Measurements from ENCODE around the gene CNGB1. TPM values are rescaled to one million over a fixed set of nuclear protein-coding genes. Genes with fewer than 3 reads are reported as not detected.
A peak's percentile ranks its signal among the peaks of the same experiment; 100 is the strongest.
"Not testable (repeated sequence)": the region's sequence is repeated elsewhere in the genome, so short reads cannot be mapped to it uniquely, and the experiment has no call there.

The CNGB1 gene
- polyA plus RNA-seq, 12 donors = 0.03 to 10.7 (median 0.12) TPM; not detected in 5

DNA sequence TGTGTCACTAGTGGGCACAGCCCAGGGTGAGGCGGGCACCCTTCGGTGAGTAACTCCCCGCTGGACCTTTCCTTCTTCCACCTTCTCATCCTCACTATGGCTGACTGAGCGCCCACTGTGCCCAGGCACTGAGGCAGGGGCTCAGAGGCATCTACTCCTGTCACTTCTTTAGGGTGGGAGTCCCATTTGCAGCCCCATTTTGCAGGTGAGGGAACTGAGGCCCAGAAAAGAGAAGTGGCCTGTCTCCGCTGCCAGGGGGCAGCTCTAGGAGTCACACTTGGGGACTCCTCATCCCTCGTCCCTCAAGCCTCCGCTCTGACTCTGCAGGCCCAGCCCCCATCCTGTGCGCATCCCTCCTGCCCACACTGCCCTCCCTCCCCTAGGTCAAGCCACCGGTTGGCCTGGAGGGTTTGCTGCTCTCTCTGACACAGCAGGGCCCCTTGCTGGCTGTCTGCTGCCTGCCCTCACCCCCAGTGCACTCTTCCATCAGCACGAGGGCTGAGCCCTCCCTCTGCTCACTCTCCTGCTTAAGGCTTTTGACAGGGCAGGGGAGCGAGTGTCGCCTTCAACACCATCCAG lies 62.4 kb downstream of the CNGB1 start:
- no peak for DNase-seq

DNA sequence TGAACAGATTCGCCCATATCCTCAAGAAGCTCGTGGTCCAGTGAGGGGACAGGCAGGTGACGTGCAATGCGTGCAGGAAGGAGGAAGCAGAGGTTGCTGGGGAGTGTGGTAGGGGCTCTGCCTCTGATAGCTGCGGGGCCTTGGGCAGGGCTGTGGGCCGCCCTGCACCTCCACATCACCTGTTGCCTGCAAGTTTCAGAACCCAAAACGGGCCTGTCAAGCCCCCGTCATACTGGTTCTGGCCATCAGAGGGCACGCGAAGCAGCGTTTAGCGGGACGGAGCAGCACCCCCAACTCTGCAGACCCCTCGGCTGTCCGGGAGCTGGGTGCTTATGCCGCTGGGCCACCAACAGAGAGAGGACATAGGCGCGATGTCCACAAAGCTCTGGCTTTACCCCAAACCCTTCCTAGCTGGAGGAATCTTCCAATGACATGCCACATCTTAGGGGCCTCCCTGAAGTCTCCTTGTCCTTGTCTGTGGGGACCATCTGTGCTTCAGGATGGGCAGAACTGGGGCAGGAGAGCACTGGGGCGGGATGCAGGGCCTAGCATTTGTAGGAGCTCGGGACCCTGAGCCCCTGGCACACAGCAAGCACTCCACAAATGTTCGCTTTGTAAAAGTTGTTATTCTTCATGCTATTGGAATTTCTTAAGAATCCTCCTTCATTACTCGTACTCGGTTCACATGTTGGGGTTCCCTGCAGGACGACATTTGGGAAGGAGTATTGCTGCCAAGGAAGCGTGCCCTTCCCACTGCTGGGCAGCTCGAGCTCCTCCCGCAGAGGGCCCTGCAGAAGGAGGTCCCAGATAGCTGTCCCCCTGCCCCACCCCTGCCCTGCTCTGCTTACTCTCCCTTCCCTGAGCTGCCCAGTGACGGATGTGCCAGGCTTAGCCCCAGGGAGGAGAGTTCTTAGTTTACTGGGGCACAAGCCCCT lies 64.3 kb downstream of the CNGB1 start:
- DNase-seq = no peak

DNA sequence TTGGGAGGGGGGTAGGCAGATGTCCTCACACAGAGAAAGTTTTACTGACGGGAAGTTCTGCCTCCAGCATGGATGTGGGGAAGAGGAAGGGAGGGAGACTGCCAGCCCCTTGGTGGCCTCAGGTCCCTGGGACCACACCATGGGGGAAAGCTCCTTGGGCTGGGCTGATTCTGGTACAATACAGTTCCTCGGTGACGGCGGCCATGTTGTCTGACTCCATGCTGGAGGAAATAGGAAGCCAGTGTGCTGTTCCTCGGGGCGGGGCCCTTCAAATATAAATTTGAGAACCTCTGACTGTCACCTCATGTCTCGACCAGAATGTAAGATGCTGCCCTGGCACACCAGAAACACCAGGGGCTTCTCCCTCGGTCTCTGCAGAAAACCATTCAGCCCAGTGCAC lies 66.8 kb downstream of the CNGB1 start:
- DNase-seq = no peak

DNA sequence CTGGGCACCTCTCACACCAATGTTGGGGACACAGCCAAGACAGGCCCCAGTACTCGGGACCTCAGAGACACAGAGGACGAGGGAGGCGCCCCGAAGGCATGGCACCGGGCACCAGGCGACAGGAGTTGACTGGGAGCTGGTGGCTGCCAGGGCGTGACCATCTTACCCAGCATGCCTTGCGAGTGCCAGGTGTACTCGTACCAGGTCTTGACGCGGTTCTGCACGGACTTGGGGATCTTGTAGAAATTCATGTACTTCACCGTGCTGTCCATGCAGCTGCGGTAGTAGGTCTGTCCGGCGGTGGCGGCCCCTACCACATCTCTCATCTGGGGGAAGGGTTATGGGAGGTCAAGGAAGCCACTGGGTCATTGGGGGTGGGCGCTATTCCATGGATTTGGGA lies 67.3 kb downstream of the CNGB1 start:
- DNase-seq = no peak

DNA sequence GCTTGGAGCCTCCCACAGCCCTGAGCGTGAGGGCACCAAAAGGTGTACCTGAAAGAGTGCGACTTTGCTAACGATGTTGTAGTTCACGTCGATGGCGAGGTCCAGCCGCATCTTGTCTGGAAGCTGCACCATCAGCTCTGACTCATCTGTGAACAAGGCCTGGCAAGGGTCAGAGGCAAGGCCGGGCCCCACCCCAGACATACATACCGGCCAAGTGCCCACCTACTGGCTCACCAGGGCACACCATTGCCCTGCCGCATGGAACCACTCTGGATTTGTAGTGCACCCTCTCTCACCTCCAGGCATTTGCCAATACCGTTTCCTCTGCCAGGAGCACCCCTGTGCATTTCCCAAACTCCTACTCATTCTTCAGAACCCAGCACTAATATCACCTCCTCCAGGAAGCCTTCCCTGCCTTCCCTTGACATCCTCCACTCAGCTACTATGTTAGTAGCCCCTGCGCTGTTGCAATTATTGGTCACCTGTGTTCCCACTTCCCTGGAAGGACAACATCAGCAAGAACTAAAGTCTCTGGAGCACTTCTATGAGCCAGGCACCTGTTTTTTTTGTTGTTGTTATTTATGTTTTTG lies 69.4 kb downstream of the CNGB1 start:
- DNase-seq = no peak

DNA sequence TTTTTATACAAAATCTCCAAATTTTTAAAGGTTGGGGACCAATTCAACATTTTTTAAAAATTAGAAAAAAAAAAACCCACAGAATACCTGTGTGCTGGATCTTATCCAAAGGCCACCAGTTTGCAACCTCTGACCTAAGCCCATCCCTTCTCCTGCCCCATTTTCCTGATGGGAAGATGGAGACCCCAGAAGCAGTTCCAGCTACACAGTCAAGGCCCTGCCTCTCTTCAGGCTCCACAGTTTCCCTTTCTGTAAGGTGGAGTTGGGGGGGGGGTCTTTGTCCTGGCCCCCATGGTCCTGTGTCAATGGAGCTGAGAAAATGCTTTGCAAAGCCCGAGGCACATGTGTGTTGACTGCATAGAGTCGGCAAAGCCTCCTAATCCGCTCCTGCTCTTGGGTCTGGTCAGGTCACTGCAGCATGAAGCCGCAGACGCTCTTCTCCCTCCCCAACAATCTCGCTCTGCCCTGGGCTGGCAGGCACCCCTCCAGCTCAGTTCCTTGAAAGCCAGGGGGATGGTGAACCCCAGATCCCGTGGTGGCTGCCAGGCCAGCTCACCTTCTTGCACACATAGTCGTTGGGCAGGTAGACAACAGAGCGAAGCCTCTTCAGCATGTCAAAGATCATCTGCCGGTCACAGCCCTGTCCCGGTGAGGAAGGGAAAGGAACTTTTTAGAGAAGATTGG lies 70.0 kb downstream of the CNGB1 start:
- DNase-seq = no peak

DNA sequence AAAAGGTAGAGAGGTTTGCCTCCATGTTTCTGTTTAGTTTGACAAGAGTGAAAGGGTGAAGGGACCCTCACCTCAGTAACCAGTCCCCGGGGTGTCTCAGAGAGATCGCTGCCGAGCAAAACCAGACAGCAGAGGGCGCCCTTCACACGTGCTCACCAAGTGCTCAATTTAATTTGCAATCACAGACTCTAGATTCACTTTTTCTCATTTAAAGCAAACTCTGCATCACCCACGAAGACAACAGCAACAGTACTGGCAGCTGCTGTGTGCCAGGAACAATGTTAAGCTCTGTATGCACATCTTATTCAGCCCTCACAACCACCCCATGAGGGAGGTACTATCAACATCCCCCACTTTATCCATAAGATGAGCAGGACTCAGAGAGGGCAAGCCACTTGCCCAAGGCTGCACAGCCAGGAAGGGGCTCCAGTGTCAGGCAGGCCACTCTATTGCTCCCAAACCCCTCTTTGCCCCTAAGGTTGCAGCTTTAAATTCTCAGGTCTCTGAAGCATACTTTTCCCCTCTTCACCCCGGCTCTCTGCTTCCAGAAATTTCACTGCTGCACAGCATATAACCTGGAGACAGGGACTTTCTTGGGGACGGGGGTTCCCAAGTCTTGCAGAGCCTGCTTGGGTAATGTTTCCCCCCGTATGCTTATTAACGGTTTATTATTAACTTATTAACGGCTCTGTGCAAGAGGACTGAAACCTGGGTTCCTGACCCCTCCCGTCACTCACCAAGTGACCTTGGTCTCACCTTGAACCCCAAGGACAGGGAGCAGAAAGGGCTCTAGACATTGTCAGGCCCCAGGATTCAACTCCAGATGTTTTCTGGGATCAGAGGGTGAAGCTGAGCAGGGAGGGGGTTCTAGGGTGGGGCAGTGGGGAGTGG lies 70.9 kb downstream of the CNGB1 start:
- peak; percentile 59 for DNase-seq

DNA sequence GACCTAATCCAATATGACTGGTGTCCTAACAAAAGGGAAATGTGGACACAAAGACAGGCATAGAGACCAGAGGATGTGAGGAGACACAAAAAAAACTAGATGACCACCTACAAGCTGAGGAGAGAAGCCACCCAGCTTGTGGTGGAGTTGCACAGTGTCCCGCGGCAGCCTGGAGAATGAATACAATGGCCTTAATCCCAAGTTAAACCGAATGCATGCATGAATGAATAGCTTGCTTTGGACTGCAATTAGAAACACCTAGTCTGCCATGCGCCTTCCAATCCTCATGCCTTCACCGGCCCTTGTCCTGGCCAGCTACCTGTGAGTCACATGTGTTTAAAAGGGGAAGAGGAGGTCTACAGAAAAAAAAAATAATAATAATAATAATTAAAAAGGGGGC lies 72.0 kb downstream of the CNGB1 start:
- no peak for DNase-seq

DNA sequence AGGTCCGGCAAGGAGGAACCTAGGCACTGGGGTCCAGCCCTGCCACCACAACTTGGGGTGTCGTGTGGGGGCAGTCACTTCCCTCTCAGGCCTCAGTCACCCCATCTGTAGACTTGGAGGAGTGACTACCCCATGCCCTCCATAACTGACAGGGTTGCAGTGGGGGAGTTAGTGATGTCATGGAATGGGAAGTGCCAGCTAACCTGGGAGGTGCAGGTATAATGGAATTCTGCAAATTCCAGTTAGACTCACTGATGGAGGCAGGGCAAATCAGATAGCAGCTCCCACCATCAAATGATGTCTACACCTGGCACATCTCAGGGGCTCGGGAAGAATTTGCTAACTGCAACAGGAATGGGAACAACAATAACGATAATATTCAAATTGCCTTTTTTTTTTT lies 72.9 kb downstream of the CNGB1 start:
- no peak for DNase-seq

DNA sequence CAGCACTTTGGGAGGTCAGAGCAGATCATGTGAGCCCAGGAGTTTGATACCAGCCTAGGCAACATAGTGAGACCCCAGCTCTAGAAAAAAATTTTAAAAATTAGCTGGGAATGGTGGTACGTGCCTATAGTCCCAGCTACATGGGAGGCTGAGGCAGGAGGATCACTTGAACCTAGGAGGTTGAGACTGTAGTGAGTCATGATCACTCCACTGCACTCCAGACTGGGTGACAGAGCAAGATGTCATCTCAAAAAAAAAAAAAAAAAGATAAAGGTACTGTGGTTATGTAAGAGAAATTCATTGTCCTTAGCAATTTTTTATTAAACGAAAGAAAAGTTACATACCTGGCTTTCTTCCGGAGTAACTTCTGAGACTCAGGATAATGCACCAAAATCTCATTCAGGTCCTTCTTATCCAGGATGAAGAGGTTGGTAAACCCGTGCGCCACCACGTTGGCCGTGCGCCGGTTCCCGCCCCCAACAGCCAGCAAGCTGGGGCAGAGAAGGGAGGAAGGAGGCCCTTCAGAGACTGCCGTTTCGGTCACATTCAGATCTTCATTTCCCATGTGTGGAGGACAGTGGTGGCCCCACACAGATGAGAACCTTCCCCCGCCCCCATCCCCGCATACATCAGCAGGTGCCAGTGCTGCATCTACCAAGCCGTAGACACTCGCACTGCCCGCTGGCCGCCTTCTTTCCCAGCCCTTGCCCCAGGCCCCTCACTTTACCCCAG lies 73.7 kb downstream of the CNGB1 start:
- DNase-seq = no peak

DNA sequence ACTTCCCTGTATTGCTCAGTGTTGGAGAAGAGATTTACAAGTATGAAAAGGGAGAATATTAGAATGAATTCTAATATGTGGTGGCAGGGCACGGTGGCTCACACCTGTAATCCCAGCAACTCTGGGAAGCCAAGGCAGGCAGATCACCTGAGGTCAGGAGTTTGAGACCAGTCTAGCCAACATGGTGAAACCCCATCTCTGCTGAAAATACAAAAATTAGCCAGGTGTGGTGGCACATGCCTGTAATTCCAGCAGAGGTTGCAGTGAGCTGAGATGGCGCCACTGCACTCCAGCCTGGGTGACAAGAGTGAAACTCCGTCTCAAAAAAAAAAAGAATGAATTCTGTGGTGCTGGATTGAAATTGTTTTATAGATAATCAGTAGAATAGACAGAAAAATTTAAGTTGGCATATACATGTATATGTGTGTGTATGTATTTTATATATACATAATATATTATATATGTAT lies 75.8 kb downstream of the CNGB1 start:
- DNase-seq = not testable (repeated sequence)

DNA sequence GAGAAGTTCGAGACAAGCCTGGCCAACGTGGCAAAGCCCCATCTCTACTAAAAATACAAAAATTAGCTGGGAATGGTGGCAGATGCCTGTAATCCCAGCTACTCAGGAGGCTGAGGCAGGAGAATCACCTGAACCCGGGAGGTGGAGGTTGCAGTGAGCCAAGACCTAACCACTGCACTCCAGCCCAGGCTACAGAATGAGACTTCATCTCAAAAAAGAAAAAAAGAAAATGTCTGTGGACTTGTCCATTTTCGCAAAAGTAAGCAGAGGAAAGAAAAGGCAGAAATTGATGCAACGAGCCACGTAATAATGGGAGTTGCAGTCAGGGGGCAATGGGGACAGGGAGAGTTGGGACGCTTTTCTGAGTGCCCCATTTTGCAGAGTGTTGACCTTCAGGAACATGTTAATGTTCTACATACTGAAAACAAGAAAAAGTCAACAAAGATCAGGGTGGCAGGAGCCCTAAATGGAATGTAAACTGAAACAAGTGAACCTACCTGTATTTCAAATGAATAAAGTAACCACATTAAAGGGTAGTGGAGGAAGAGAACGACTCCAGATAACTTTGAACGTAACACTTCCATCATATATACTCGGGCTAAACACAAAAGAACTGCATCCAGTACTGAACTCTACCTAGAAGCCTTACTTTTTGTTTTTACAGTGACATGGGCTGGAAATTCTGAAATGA lies 76.4 kb downstream of the CNGB1 start:
- DNase-seq = no peak

DNA sequence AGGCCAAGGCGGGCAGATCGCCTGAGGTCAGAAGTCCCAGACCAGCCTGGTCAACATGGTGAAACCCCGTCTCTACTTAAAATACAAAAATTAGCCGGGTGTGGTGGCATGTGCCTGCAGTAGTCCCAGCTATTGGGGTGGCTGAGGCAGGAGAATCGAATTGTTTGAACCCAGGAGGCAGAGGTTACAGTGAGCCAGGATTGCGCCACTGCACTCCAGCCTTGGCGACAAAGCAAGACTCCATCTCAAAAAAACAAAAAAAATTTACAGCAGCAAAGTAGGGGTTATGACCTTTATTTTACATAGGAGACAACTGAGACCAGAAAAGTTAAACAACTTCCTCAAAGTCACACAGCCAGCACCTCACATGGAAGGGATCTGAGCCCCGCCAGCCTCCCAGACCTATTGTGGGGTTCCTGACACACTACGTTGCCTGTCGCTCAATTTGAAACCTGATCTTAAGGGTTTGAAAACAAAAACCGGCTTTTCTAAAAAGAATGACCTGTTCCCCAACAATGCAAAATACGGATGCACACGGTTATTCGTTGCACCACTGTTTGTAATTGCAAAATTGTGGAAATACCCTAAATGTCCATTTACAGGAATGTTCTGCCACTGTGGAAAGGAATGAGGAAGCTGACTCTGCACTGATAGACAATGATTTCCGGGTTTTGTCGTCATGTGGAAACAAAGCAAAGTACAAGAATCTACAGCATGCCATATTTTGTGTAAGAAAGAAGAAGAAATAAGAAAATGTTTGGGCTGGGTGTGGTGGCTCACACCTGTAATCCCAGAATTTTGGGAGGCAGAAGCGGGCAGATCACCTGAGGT lies 77.2 kb downstream of the CNGB1 start:
- peak; percentile 7 for DNase-seq

DNA sequence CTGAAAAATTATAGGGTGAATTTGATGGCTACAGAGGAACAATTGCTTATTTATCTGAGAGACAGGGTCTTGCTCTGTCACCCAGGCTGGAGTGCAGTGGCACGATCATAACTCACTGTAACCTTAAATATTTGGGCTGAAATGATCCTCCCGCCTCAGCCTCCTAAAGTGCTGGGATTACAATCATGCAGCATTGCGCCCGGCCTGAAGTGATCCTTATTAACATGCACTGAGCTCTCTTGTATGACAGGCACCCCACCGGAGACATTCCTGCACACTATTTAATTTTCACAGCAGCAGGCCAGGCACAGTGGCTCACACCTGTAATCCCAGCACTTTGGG lies 77.7 kb downstream of the CNGB1 start:
- no peak for DNase-seq

DNA sequence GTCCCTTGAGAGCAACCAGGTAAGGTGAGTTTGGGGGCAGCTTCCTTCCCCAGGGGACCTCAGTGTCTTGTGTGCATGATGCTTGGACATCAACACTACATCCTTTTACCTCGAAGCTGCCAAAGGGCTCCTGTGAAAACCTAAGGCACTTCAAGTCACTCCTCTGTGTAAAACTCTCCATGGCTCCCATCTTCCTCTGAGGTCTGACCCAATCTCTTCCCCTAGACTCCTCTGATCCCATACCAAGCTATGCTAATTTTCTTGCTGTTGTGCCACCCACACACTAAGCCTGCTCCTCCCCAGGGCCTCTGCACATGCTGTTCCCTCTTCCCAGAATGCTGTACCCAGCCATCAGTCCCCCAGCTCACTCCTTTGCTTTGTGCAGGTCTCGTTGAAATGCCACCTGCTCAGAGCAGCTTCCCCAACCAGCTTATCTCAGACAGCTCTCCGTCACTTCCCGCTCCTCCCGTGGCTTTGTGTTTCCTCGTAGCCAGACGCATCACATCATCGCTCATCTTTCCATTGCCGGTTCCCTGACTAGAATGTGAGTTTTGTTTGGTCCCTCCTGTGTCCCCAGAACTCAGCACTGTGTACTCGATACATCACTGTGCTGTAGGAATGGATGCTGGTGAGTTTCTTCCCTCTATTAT lies 78.4 kb downstream of the CNGB1 start:
- no peak for DNase-seq

DNA sequence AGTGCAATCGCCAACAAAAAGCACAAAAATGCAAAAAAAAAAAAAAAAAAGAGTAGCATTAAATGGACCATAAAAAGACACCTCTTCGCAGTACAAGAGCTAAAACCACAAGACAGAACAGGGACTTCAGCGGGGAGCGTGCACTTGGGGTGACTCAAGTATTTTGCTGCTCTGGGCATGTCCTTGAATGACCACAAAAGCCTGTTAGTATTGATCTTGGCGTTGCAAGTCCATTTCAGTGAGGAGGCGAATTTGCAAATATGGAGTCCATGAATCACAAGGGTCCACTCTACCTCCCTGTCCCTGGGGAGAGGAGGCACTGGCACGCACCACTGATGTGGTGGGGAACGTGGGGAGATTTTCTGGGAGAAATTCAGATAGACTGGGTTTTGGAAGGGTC lies 78.9 kb downstream of the CNGB1 start:
- DNase-seq = no peak

DNA sequence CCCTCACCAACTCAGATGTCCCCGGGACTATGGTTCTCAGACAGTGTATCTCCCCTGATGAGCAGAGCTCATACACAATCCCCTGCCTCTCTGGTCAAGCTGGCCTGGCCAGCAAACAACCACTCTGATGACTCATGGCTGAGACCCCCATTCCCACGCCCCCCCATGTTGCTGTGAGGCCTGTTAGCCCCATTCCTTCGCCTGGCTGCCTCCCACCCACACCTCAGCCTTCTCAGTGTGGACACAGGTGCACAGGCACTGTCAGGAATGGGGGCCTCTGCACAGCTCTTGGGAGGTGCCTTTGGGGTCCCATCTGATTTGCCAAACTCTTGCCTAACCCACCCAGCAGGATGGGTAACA lies 80.2 kb downstream of the CNGB1 start:
- DNase-seq = no peak

DNA sequence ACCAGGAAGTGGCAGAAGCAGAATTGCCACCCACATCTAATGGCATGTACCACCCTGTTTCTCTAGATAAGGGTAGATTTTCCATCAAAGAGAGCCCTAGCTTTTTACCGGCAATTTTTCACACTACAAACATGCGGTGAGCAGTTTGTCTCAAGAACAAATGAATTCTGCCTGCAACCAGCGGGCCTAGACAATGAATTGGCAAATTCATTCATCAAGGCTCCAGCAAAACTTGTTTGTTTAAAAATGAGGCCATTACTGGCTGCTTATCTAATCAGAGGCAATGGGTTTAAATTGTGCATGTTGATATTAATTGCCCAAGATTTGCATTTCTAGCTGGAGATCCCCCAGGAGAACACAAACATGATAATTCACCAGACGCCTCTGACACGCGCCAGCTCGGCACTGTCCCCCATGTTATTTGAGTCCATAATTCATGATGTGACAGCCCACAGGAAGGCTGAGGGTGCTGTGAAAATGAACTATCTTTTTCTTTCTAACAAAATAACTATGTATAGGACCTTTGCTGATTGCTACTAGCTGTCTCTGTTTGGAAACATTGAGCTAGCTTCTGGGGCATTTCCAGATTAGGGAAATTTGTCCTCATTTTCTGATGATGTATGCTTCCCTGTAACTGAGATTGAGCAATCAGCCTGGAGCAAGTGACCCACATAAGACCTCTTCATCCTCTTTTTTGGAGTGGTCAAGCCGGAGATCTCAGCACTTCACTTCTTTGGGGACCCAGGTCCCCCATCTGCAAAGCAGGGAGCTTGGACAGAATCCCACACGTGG lies 80.8 kb downstream of the CNGB1 start:
- peak; percentile 24 for DNase-seq

Measured in muscle of arm (tissue), 12 donors.